Activated T-helper 17 cell treated with anti-CD3 and anti-CD28 coated beads, Interleukin-2, amount 50 U/mL, for 72 hours (primary cell): ENCODE measurements around the gene PLVAP. TPM values are rescaled to one million over a fixed set of nuclear protein-coding genes. Genes with fewer than 3 reads are reported as not detected.
A peak's percentile ranks its signal among the peaks of the same experiment; 100 is the strongest.

Experiments
- ATAC-seq: fragments of 150-1000 bp; cut with Tn5 transposase; replicated peaks from 2 replicates; pipeline ENCODE4 v1.10.0; 2021; ENCODE audit warnings: mild to moderate bottlenecking, moderate library complexity
- H3K27ac Mint-ChIP-seq: one replicate; pipeline ENCODE4 v1.8.0; 2022; ENCODE audit warnings: mixed read lengths
- H3K27me3 Mint-ChIP-seq: one replicate; pipeline ENCODE4 v1.8.0; 2022; ENCODE audit warnings: mixed read lengths
- H3K36me3 Mint-ChIP-seq: one replicate; pipeline ENCODE4 v1.8.0; 2022; ENCODE audit warnings: low read depth, mild to moderate bottlenecking, mixed read lengths
- H3K4me1 Mint-ChIP-seq: one replicate; pipeline ENCODE4 v1.8.0; 2022; ENCODE audit warnings: mixed read lengths
- H3K4me3 Mint-ChIP-seq: one replicate; pipeline ENCODE4 v1.8.0; 2022; ENCODE audit warnings: mild to moderate bottlenecking, mixed read lengths
- H3K9me3 Mint-ChIP-seq: one replicate; pipeline ENCODE4 v1.8.0; 2022; ENCODE audit warnings: mixed read lengths
- total RNA-seq, 2 donors: library from RNA; stranded (reverse); gene quantifications; one replicate each; pipeline ENCODE4 v1.2.3, GENCODE V29; 2022

Gene PLVAP
- total RNA-seq, 2 donors from 2014 or later: 0.53 TPM; not detected in 1

GRCh38 chr19:17319473-17320238 lies 57.5 kb downstream of the PLVAP start:
- H3K4me3 Mint-ChIP-seq: no peak overlapping the region
- peaks cover 64% of the 10 kb centered on the region for H3K36me3 Mint-ChIP-seq
- H3K4me1 Mint-ChIP-seq: peaks cover 5% of the 10 kb centered on the region
- no peak for ATAC-seq
- no peaks in the 10 kb centered on the region for H3K27me3 Mint-ChIP-seq
- H3K9me3 Mint-ChIP-seq: no peaks in the 10 kb centered on the region
- no peak overlapping the region for H3K27ac Mint-ChIP-seq

DNA sequence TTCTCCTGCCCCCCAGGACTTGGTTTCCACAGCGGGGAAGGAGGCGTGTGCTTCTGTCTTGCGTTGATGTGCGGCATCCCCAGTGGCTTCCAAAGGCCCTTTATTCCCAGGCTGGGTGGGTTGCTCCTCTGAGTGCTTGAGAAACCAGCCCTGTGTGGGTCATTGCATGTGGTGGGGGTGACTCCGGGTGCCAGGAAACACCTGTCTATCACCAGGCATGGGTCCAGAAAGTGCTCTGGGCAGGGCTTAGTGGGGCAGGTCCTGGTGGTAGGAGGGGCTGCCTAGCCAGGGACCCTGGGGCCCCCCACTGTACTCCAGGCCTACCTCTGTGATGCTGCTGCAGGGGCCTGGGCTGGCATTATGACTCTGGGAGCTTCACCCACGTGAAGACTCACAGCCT lies 58.2 kb downstream of the PLVAP start:
- Mint-ChIP-seq H3K4me1 (peaks cover 5% of the 10 kb centered on the region), H3K9me3 (no peaks in the 10 kb centered on the region), H3K4me3 (no peak overlapping the region), H3K36me3 (peaks cover 71% of the 10 kb centered on the region), H3K27me3 (no peaks in the 10 kb centered on the region), H3K27ac (no peak overlapping the region)
- ATAC-seq: no peak

DNA sequence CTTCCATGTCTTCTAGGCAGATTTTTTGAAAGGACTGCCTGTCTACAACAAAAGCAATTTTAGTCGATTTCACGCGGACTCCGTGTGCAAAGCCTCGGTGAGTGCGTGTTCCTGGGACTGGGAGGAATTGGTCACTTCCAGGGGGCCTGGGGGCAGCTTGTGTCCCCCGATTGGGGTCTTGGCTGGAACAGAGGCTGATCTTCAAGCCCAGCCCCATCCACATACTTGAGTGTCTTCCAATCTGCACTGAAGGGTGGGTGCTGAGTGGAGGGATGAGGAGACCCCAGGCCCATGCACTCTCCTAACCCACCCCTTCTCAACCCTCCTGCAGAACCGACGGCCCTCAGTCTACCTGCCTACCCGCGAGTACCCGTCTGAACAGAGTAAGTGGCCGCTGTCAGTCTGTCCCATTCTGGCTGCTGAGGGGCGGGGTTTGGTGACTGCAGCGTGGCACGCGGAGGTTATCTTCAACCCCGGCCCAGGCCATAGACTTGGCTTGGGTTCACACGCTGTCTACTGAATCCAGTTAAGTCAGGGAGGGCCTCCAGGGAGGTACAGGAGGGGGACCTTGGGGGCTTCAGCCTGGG lies 63.0 kb downstream of the PLVAP start:
- ATAC-seq: no peak
- Mint-ChIP-seq H3K27me3 (no peaks in the 10 kb centered on the region), H3K4me1 (peaks cover 15% of the 10 kb centered on the region), H3K9me3 (no peaks in the 10 kb centered on the region), H3K4me3 (no peak overlapping the region), H3K36me3 (peaks cover 65% of the 10 kb centered on the region), H3K27ac (no peak overlapping the region)

DNA sequence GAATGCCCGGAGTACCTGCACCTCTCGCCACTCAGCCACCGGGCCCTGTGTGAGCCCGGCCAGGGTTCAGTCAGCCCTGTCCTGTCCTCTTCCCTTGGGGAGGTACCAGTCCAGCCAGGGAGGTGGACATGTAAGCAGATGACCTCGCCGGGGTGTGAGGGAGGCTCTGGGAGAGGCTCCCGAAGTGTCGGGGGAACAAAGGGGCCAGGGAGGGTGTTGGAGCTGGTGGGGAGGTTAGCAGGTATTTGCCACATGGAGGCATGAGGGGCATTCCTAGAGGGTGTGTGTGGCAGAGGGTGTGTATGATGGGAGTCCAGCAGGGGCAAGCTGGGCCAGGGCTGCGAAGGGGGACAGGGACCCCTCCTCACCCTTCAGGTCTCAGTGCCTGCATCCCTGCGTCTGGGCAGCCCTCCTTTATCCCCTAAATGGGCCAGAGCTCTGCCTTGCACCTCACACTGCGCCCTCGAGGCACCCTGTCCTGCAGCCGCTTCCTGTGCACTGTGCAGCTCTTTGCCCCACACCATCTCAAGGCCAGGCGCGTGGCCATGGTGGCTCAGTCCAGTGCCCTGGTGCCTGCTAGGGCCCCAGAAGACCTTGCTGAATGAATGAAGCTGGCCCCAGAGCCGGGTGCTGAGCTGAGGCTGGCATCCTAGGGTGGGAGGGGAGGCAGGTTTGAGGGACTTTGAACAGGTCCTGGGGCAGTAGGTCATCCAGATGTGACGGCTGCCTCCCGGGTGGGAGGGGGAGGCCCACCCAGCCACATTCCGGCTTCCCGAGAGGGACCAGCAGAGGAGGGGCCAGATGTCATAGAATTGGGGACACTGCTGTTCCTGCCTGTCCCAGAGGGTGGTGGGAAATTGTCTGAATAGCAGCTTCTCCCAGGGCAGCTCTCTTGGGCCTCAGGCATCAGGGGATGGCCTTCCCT lies 64.7 kb downstream of the PLVAP start:
- no peak for ATAC-seq
- Mint-ChIP-seq H3K4me3 (no peak overlapping the region), H3K27me3 (no peaks in the 10 kb centered on the region), H3K9me3 (no peaks in the 10 kb centered on the region), H3K27ac (no peak overlapping the region), H3K4me1 (peaks cover 21% of the 10 kb centered on the region), H3K36me3 (peaks cover 57% of the 10 kb centered on the region)

- Mint-ChIP-seq H3K4me1 (peaks cover 21% of the 10 kb centered on the region), H3K36me3 (peaks cover 49% of the 10 kb centered on the region), H3K27ac (no peak overlapping the region), H3K4me3 (peak overlapping the region; percentile 51), H3K27me3 (no peaks in the 10 kb centered on the region), H3K9me3 (no peaks in the 10 kb centered on the region)
- ATAC-seq: no peak
Measured at GRCh38 chr19:17311455-17312188, 65.5 kb downstream of the PLVAP start.

DNA sequence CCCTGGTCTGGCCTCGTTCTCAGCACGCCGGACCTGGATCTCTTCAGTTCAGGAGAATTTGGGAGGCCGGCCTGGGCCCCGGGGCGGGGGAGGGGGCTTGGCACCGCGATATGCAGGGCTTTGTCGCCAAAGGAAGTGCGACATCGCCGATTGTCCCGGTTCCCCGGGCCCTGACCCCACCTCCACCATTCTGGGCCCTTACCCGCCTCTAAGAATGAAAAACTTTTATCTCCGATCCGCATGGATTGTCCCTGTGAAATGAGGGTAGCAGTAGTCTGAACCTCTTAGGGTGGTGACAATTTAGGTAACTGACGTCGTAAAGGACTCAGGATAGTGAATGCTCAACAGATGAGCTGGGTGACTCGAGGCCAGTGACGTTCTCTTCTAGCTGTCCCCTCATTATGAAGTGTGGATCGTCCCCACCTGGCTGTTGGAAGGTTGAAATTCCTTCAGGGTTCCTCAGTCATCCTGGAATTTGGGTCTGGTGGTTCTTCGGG lies 67.1 kb downstream of the PLVAP start:
- no peak for ATAC-seq
- Mint-ChIP-seq H3K27ac (peak overlapping the region; percentile 94), H3K9me3 (no peaks in the 10 kb centered on the region), H3K27me3 (no peaks in the 10 kb centered on the region), H3K36me3 (peaks cover 36% of the 10 kb centered on the region), H3K4me3 (peak overlapping the region; percentile 90), H3K4me1 (peaks cover 21% of the 10 kb centered on the region)

DNA sequence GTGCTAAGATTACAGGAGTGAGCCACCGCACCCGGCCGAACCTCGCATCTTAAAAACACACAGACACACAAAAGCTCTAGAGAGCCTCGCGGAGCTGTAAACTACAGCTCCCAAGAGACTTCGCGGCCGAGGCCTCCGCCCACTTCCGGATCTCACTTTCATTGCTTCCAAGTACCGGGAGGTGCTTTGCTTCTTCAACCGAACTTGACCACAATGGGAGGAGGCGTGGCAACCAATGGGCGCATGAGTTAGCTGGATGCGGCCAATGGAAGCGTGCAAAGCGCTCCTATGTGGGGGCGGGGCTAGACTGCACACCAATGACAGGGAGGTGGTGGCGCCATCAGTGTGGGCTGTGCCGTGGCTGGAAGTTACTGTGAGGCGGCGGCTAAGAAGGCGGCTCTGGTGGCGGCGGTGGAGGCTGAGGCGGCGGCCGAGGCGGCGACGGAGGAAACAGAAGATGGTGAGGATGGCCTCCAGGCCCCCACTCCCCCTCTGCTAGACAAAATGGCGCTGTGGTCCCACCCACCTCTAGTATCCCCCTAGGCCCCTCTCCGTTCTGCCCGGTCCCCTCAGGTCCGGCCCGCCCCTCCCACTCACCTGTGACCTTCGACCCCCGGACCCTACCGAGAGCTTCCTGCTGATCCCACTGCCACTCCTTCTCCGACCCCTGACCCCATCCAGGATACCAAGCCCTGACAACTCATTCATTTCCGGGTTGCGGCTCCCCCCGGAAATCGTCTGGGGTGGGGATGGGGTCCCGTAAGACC lies 67.8 kb downstream of the PLVAP start, which contains the start of gene DDA1:
Gene DDA1 (plus strand): TSS at position 366 of the 767 bp plus-strand sequence. CDS start 92 bp downstream, at position 458.
- H3K4me3 Mint-ChIP-seq: peak within 1 kb of the TSS; percentile 90
- no peaks in the 10 kb centered on the region for H3K9me3 Mint-ChIP-seq
- H3K27ac Mint-ChIP-seq: peak within 1 kb of the TSS; percentile 94
- peaks cover 21% of the 10 kb centered on the region for H3K4me1 Mint-ChIP-seq
- H3K27me3 Mint-ChIP-seq: no peaks in the 10 kb centered on the region
- ATAC-seq: peak; percentile 86
- H3K36me3 Mint-ChIP-seq: peaks cover 31% of the 10 kb centered on the region

GRCh38 chr19:17307876-17308377 lies 69.2 kb downstream of the PLVAP start:
- no peaks in the 10 kb centered on the region for H3K9me3 Mint-ChIP-seq
- no peak for ATAC-seq
- H3K4me1 Mint-ChIP-seq: peaks cover 21% of the 10 kb centered on the region
- H3K36me3 Mint-ChIP-seq: peaks cover 16% of the 10 kb centered on the region
- peak overlapping the region; percentile 86 for H3K4me3 Mint-ChIP-seq
- no peaks in the 10 kb centered on the region for H3K27me3 Mint-ChIP-seq
- no peak overlapping the region for H3K27ac Mint-ChIP-seq

DNA sequence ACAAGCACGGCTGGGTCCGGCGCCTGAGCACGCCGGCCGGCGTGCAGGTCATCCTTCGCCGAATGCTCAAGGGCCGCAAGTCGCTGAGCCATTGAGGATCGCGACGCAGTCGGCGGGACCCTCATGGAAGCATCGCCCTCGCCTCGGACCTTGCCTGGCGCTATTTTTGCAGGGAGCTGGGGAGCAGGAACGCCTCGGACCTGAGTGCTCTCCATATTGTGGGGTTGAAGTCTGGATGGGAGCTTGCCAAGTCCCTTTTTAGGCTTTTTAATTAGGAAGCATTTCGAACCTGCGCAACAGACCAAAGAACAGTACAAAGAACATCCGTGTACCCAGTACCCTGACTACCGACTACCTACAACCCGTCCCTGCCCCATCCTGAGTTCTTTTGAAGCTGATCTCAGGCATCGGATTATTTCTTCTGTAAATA lies 70.8 kb downstream of the PLVAP start:
- Mint-ChIP-seq H3K27me3 (no peaks in the 10 kb centered on the region), H3K36me3 (peaks cover 7% of the 10 kb centered on the region), H3K9me3 (no peaks in the 10 kb centered on the region), H3K4me3 (peak overlapping the region; percentile 86), H3K4me1 (peaks cover 15% of the 10 kb centered on the region), H3K27ac (peak overlapping the region; percentile 85)
- no peak for ATAC-seq

- Mint-ChIP-seq H3K27ac (peak within 1 kb of the TSS; percentile 85), H3K36me3 (peaks cover 7% of the 10 kb centered on the region), H3K4me1 (peaks cover 13% of the 10 kb centered on the region), H3K4me3 (peak within 1 kb of the TSS; percentile 86), H3K9me3 (no peaks in the 10 kb centered on the region), H3K27me3 (no peaks in the 10 kb centered on the region)
- ATAC-seq: peak; percentile 72
Measured at GRCh38 chr19:17305517-17306284, 71.4 kb downstream of the PLVAP start, which contains the start of gene MRPL34. Gene MRPL34 (plus strand): TSS chr19:17305872. CDS start chr19:17305893, 21 bp downstream.

- H3K9me3 Mint-ChIP-seq: no peaks in the 10 kb centered on the region
- H3K36me3 Mint-ChIP-seq: peaks cover 7% of the 10 kb centered on the region
- H3K27ac Mint-ChIP-seq: peak overlapping the region; percentile 85
- H3K27me3 Mint-ChIP-seq: no peaks in the 10 kb centered on the region
- H3K4me3 Mint-ChIP-seq: peak overlapping the region; percentile 86
- H3K4me1 Mint-ChIP-seq: peaks cover 10% of the 10 kb centered on the region
- no peak for ATAC-seq
Measured at GRCh38 chr19:17305216-17305516, 72.0 kb downstream of the PLVAP start.

DNA sequence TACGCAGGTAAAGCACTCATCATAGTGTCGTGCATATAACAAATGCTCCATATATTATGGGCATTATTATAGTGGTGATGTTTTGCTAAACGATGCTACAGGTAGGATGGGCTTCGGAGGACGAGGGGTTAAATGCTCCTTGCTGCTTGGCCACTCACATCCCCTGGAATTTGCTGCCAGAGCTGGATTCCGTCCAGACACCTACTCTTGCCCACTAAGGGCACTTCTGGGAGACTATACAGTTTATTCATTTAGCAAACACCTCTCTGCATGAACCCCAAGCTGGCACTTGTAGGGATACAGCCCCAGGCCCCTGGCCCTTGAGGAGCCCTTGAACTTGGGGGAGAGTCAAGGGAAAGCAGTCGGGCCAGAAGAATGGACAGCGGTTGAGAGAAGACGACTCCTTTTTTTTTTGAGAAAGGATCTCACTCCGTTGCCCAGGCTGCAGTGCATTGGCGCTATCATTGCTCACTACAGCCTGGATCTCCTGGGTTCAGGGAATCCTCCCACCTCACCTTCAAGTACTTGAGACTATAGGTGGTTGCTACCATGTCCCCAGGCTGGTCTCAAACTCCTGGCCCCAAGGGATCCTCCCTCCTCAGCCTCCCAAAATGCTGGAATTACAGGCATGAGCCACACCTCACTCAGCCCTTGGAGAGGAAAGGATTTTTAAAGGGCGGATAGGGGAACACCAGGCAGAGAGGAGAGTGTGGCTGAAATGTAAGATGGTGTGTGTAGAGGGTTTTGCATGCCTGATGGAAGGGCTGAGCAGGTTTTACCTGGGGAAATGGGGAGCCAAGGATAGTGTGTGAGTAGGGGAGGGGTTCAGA lies 72.5 kb downstream of the PLVAP start:
- ATAC-seq: no peak
- peaks cover 10% of the 10 kb centered on the region for H3K4me1 Mint-ChIP-seq
- peak overlapping the region; percentile 85 for H3K27ac Mint-ChIP-seq
- no peaks in the 10 kb centered on the region for H3K9me3 Mint-ChIP-seq
- peak overlapping the region; percentile 86 for H3K4me3 Mint-ChIP-seq
- H3K36me3 Mint-ChIP-seq: peaks cover 7% of the 10 kb centered on the region
- H3K27me3 Mint-ChIP-seq: no peaks in the 10 kb centered on the region
